ENCODE results near the gene OTOP2. TPM values are rescaled to one million over a fixed set of nuclear protein-coding genes. Genes with fewer than 3 reads are reported as not detected.
"Not testable (repeated sequence)": the region's sequence is repeated elsewhere in the genome, so short reads cannot be mapped to it uniquely, and the experiment has no call there.

Gene OTOP2
- total RNA-seq, 2 donors from 2014 or later = not detected

- Mint-ChIP-seq H3K27me3 (peaks cover 5% of the 10 kb centered on the region), H3K9me3 (no peaks in the 10 kb centered on the region), H3K4me3 (no peak overlapping the region), H3K36me3 (ENCODE audit: low read depth) (no peaks in the 10 kb centered on the region), H3K27ac (no peak overlapping the region), H3K4me1 (peaks cover 9% of the 10 kb centered on the region)
- no peak for ATAC-seq (replicated peaks)
Measured at GRCh38 chr17:74977802-74978201, 53.7 kb downstream of the OTOP2 start.

GRCh38 chr17:74978240-74978639 lies 54.2 kb downstream of the OTOP2 start:
- ATAC-seq (replicated peaks) = no peak
- no peaks in the 10 kb centered on the region for H3K36me3 Mint-ChIP-seq (ENCODE audit: low read depth)
- no peak overlapping the region for H3K27ac Mint-ChIP-seq
- H3K27me3 Mint-ChIP-seq = peaks cover under 1% of the 10 kb centered on the region
- no peak overlapping the region for H3K4me3 Mint-ChIP-seq
- H3K9me3 Mint-ChIP-seq = no peaks in the 10 kb centered on the region
- H3K4me1 Mint-ChIP-seq = peaks cover 5% of the 10 kb centered on the region

- Mint-ChIP-seq H3K4me1 (peaks cover 5% of the 10 kb centered on the region), H3K27me3 (no peaks in the 10 kb centered on the region), H3K9me3 (no peaks in the 10 kb centered on the region), H3K4me3 (no peak overlapping the region), H3K36me3 (ENCODE audit: low read depth) (no peaks in the 10 kb centered on the region), H3K27ac (no peak overlapping the region)
- ATAC-seq (replicated peaks) = no peak
Measured at GRCh38 chr17:74979408-74980146, 55.5 kb downstream of the OTOP2 start.

- Mint-ChIP-seq H3K36me3 (ENCODE audit: low read depth) (no peaks in the 10 kb centered on the region), H3K27me3 (no peaks in the 10 kb centered on the region), H3K27ac (peak overlapping the region; percentile 83), H3K4me3 (peak overlapping the region; percentile 90), H3K4me1 (peaks cover 5% of the 10 kb centered on the region), H3K9me3 (no peaks in the 10 kb centered on the region)
- ATAC-seq (replicated peaks) = peak; percentile 29
Measured at GRCh38 chr17:74981318-74981978, 57.4 kb downstream of the OTOP2 start.

- Mint-ChIP-seq H3K27ac (peak overlapping the region; percentile 83), H3K9me3 (no peaks in the 10 kb centered on the region), H3K4me1 (peaks cover 5% of the 10 kb centered on the region), H3K27me3 (no peaks in the 10 kb centered on the region), H3K4me3 (peak overlapping the region; percentile 90), H3K36me3 (ENCODE audit: low read depth) (no peaks in the 10 kb centered on the region)
- ATAC-seq (replicated peaks) = peak; percentile 97
Measured at GRCh38 chr17:74981979-74982662, 58.0 kb downstream of the OTOP2 start.

GRCh38 chr17:74982663-74983313 lies 58.7 kb downstream of the OTOP2 start:
- not testable (repeated sequence) for H3K27me3 Mint-ChIP-seq; H3K9me3 Mint-ChIP-seq; ATAC-seq (replicated peaks); H3K36me3 Mint-ChIP-seq (ENCODE audit: low read depth); H3K27ac Mint-ChIP-seq; H3K4me1 Mint-ChIP-seq
- H3K4me3 Mint-ChIP-seq = peak overlapping the region; percentile 90

Other genes starting within 250 kb of the OTOP2 start
- gene CD300LF, start 211.3 kb upstream of the OTOP2 start, total RNA-seq = not detected
- gene RAB37, start 187.0 kb upstream of the OTOP2 start, total RNA-seq = 1 to 10 TPM; 2.5 to 3.4 TPM
- gene NHERF1, start 175.6 kb upstream of the OTOP2 start, total RNA-seq = 100 to 1,000 TPM in 1 of 2 donors, 10 to 100 TPM in 1; 76.2 to 160 TPM
- gene NAT9, start 147.9 kb upstream of the OTOP2 start, total RNA-seq = 10 to 100 TPM; 31.6 to 39.2 TPM
- gene GRIN2C, start 64.4 kb upstream of the OTOP2 start, total RNA-seq = 1 to 10 TPM in 1 of 2 donors, under 1 TPM in 1; 0.65 to 1.2 TPM
- 10 to 100 TPM; 56.7 to 58.4 TPM for gene FDXR, start 51.3 kb upstream of the OTOP2 start, total RNA-seq
- not detected for gene FADS6, start 30.6 kb upstream of the OTOP2 start, total RNA-seq
- not detected for gene USH1G, start 1.0 kb upstream of the OTOP2 start, total RNA-seq
- not detected for gene OTOP3, start 11.6 kb downstream of the OTOP2 start, total RNA-seq
- 1 to 10 TPM; 1.2 to 2.8 TPM for gene HID1, start 48.5 kb downstream of the OTOP2 start, total RNA-seq
- gene CDR2L, start 63.4 kb downstream of the OTOP2 start, total RNA-seq = 1 to 10 TPM in 1 of 2 donors, under 1 TPM in 1; 0.56 to 1.2 TPM
- 10 to 100 TPM; 25.4 to 48.2 TPM for gene MRPL58, start 88.4 kb downstream of the OTOP2 start, total RNA-seq
- 100 to 1,000 TPM; 164 to 216 TPM for gene ATP5PD, start 122.7 kb downstream of the OTOP2 start, total RNA-seq
- gene KCTD2, start 123.0 kb downstream of the OTOP2 start, total RNA-seq = 10 to 100 TPM; 21.3 to 22.1 TPM
- 10 to 100 TPM in 1 of 2 donors, 1 to 10 TPM in 1; 5.4 to 14.6 TPM for gene SLC16A5, start 163.7 kb downstream of the OTOP2 start, total RNA-seq
- 10 to 100 TPM; 10.3 to 14.5 TPM for gene ARMC7, start 185.7 kb downstream of the OTOP2 start, total RNA-seq
- gene NT5C, start 207.5 kb downstream of the OTOP2 start, total RNA-seq = 10 to 100 TPM; 56.0 to 64.9 TPM
- gene JPT1, start 230.2 kb downstream of the OTOP2 start, total RNA-seq = 100 to 1,000 TPM; 191 to 343 TPM

All from activated T-helper 17 cell treated with anti-CD3 and anti-CD28 coated beads, Interleukin-2, amount 50 U/mL, for 72 hours (primary cell).